ENCODE data around the gene GOLGA6B.

GRCh38 chr15:72614810-72615532, 39.5 kb upstream of the GOLGA6B start:
- no peak for TF ChIP-seq ZNF2 (tag by site-specific recombination; IDR thresholded peaks at IDR 0.05)
- TF ChIP-seq YY1 (tag by site-specific recombination; IDR thresholded peaks at IDR 0.05), result no peak
- no peak for TF ChIP-seq ZBTB6 (tag by site-specific recombination; IDR thresholded peaks at IDR 0.05)
- TF ChIP-seq GLI4 (tag by site-specific recombination; IDR thresholded peaks at IDR 0.05), result no peak
- no peak for TF ChIP-seq ZNF645 (tag by site-specific recombination; IDR thresholded peaks at IDR 0.05)
- no peak for TF ChIP-seq ZNF292 (tag by site-specific recombination; IDR thresholded peaks at IDR 0.05; ENCODE audit: borderline replicate concordance, low read depth)
- no peak for TF ChIP-seq ZNF692 (tag by site-specific recombination; IDR thresholded peaks at IDR 0.05)
- TF ChIP-seq ZNF280D (tag by site-specific recombination; IDR thresholded peaks at IDR 0.05), result no peak
- TF ChIP-seq ZNF223 (tag by site-specific recombination; IDR thresholded peaks at IDR 0.05), result no peak
- TF ChIP-seq CTCF (tag by site-specific recombination; IDR thresholded peaks at IDR 0.05), result no peak
- TF ChIP-seq ZFP37 (tag by site-specific recombination; IDR thresholded peaks at IDR 0.05), result no peak
- no peak for TF ChIP-seq ZNF548 (tag by site-specific recombination; IDR thresholded peaks at IDR 0.05)
- no peak for TF ChIP-seq ZBTB49 (tag by site-specific recombination; IDR thresholded peaks at IDR 0.05; ENCODE audit: low read depth)

Data from HEK293 (cell line).